HCT116 (cell line): Measurements from ENCODE around the gene DNAH10. TPM values are rescaled to one million over a fixed set of nuclear protein-coding genes. Genes with fewer than 3 reads are reported as not detected.
"Not testable (repeated sequence)": the region's sequence is repeated elsewhere in the genome, so short reads cannot be mapped to it uniquely, and the experiment has no call there.

Experiments
- ATAC-seq: fragments of 200-7000 bp; cut with Tn5 transposase; 2 replicates; pipeline ENCODE4 v1.9.1; 2020; ENCODE audit warnings: mild to moderate bottlenecking, moderate library complexity
- BruUV-seq: library from RNA; stranded (reverse); fragments of 400-500 nt; replicated peaks from 2 replicates; lab custom pipeline; 2021; lab: Mats Ljungman, UMichigan
- CTCF ChIA-PET: fragments of 300-600 bp; sonication (Branson Sonifier 250); formaldehyde crosslinking; loops from one replicate; lab custom pipeline; 2021; ENCODE audit warnings: antibody characterized with exemption; lab: Charles Lee
- POLR2A ChIA-PET: fragments of 300-600, 350-600 bp; sonication (Branson Sonifier 250); formaldehyde crosslinking; loops from one replicate; lab custom pipeline; 2021; ENCODE audit warnings: antibody characterized with exemption; lab: Charles Lee
- RAD21 ChIA-PET, 2 experiments: fragments of 300-600 bp; sonication (Branson Sonifier 250); formaldehyde crosslinking; loops; one replicate each; lab custom pipeline; 2023; ENCODE audit warnings: low total read pairs in 2 of 2; ENCODE audit not compliant: uncharacterized antibody in 2 of 2, unreplicated experiment in 2 of 2, low non-redundant PET in 1 of 2; lab: Charles Lee
- DNase-seq: peaks from one replicate; pipeline ENCODE4 v3.0.0-alpha.2; 2010; ENCODE audit warnings: low read depth, low spot score
- H2AFZ ChIP-seq: fragments of 200-600 bp; shearing (Covaris generic), sonication (generic); 2 replicates; pipeline ENCODE4 v1.6.1; 2017; ENCODE audit warnings: low read depth, mixed run types, mixed read lengths, antibody characterized with exemption, low read length; ENCODE audit not compliant: poor library complexity, severe bottlenecking
- H3K27ac ChIP-seq: 2 replicates; pipeline ENCODE4 v1.5.1; 2012; ENCODE audit warnings: low read depth, low read length
- H3K27me3 ChIP-seq: fragments of 200-600 bp; sonication (generic); 2 replicates; pipeline ENCODE4 v1.6.1; 2016; ENCODE audit warnings: mixed run types, low read length, mixed read lengths; ENCODE audit not compliant: insufficient read depth
- H3K36me3 ChIP-seq, 2 experiments: fragments of 200-500 bp in 1 of 2; fragments of 200-600 bp in 1 of 2; sonication (Bioruptor generic) in 1 of 2; sonication (generic) in 1 of 2; 2 replicates each; pipeline versions ENCODE4 v1.5.1 to v1.6.1; 2014 to 2016; ENCODE audit warnings: low read length in 2 of 2, inconsistent platforms in 1 of 2, mixed read lengths in 1 of 2, mixed run types in 1 of 2; ENCODE audit not compliant: insufficient read depth in 2 of 2, control insufficient read depth in 1 of 2
- H3K4me1 ChIP-seq, 2 experiments: fragments of 200-600 bp in 1 of 2; sonication (generic) in 1 of 2; 2 replicates each; pipeline versions ENCODE4 v1.5.1 to v1.6.1; 2012 to 2017; ENCODE audit warnings: low read length in 2 of 2, inconsistent platforms in 1 of 2, mild to moderate bottlenecking in 1 of 2, mixed read lengths in 1 of 2, mixed run types in 1 of 2, moderate library complexity in 1 of 2; ENCODE audit not compliant: insufficient read depth in 2 of 2, control insufficient read depth in 1 of 2
- H3K4me2 ChIP-seq: fragments of 200-600 bp; sonication (generic); 2 replicates; pipeline ENCODE4 v1.6.1; 2017; ENCODE audit warnings: mixed run types, low read length, mixed read lengths
- H3K4me3 ChIP-seq, 2 experiments: fragments of 200-600 bp in 1 of 2; sonication (generic) in 1 of 2; replicated peaks in 1 of 2; 2 replicates each; pipeline ENCODE4 v1.5.1; 2011 to 2016; ENCODE audit warnings: low read length in 2 of 2, control low read depth in 1 of 2, low read depth in 1 of 2, mild to moderate bottlenecking in 1 of 2, mixed read lengths in 1 of 2, mixed run types in 1 of 2
- H3K79me2 ChIP-seq: fragments of 200-600 bp; sonication (generic); 2 replicates; pipeline ENCODE4 v1.6.1; 2017; ENCODE audit warnings: mild to moderate bottlenecking, mixed run types, low read length, moderate library complexity, mixed read lengths; ENCODE audit not compliant: insufficient read depth
- H3K9ac ChIP-seq: fragments of 200-600 bp; sonication (generic); 2 replicates; pipeline ENCODE4 v1.6.1; 2016; ENCODE audit warnings: low read length, mixed read lengths
- H3K9me2 ChIP-seq: fragments of 200-600 bp; sonication (generic), shearing (Covaris generic); 2 replicates; pipeline ENCODE4 v1.6.1; 2017; ENCODE audit warnings: mixed run types, mild to moderate bottlenecking, moderate library complexity; ENCODE audit not compliant: insufficient read depth
- H3K9me3 ChIP-seq, 2 experiments: fragments of 200-500 bp in 1 of 2; fragments of 200-600 bp in 1 of 2; sonication (Bioruptor generic) in 1 of 2; sonication (generic) in 1 of 2; 2 replicates each; pipeline ENCODE4 v1.6.1; 2014 to 2017; ENCODE audit warnings: low read length in 2 of 2, mixed read lengths in 2 of 2, inconsistent platforms in 1 of 2, low read depth in 1 of 2, mild to moderate bottlenecking in 1 of 2, mixed run types in 1 of 2, moderate library complexity in 1 of 2; ENCODE audit not compliant: control insufficient read depth in 1 of 2, insufficient read depth in 1 of 2
- H4K20me1 ChIP-seq: fragments of 200-600 bp; sonication (generic), shearing (Covaris generic); 2 replicates; pipeline ENCODE4 v1.6.1; 2017; ENCODE audit warnings: mixed run types, mild to moderate bottlenecking, moderate library complexity; ENCODE audit not compliant: insufficient read depth
- POLR2A ChIP-seq: IDR thresholded peaks from 2 replicates; pipeline ENCODE4 v1.7.0; 2011; ENCODE audit warnings: borderline replicate concordance; ENCODE audit not compliant: insufficient read depth, insufficient read length; ENCODE audit errors: extremely low read depth
- intact Hi-C: fragments of 100-400 bp; cut with micrococcal nuclease; formaldehyde crosslinking; loops from 2 replicates; pipeline ENCODE4 v1.10.0; 2022
- total RNA-seq: library from RNA; stranded (reverse); gene quantifications from one replicate; pipeline ENCODE4 v1.2.1, GENCODE V29; 2021; ENCODE audit not compliant: unreplicated experiment

Gene DNAH10
- total RNA-seq, 1 experiment from 2014 or later: 1.3 TPM

DNA sequence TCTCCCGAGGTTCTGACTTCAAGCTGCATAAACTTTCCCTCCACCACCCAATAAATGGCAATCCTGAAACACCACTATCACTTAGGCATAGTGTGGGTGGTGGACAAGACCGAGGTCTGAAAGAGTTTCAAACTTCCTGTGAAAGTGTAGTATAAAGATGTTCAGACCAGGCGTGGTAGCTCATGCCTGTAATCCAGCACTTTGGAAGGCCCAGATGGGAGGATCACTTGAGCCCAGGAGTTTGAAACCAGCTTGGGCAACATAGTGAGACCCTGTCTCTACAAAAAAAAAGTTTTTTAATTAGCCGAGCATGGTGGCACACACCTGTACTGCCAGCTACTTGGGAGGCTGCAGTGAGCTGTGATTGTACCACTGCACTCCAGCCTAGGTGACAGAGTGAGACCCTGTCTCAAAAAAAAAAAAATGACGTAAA is 148.7 kb downstream of the DNAH10 start:
- no peak overlapping the region for H3K4me3 ChIP-seq
- H3K27ac ChIP-seq: no peak overlapping the region
- intact Hi-C loops: no loop called here
- no peaks in the 10 kb centered on the region for H3K36me3 ChIP-seq
- H3K4me2 ChIP-seq: no peak overlapping the region
- no peaks in the 10 kb centered on the region for H4K20me1 ChIP-seq
- ATAC-seq: no peak
- TF ChIP-seq POLR2A: no peak
- TF ChIP-seq, all 23 proteins: peak for 0
- no TSS peak for BruUV-seq
- Histone ChIP-seq H3K27me3 (no peaks in the 10 kb centered on the region), H3K9ac (no peak overlapping the region), H2AFZ (no peak overlapping the region), H3K9me3 (no peaks in the 10 kb centered on the region), H3K9me2 (no peaks in the 10 kb centered on the region), H3K79me2 (no peaks in the 10 kb centered on the region), H3K4me1 (peaks cover 5 to 16% of the 10 kb centered on the region in 2 experiments)
- ChIA-PET CTCF (interaction anchor here (1.3 kb wide), 1 partner anchor 121 kb away, joined by 3 read pairs; no protein-coding TSS in a partner anchor), RAD21 (no interaction called here), POLR2A (no interaction called here)
- no peak for DNase-seq

DNA sequence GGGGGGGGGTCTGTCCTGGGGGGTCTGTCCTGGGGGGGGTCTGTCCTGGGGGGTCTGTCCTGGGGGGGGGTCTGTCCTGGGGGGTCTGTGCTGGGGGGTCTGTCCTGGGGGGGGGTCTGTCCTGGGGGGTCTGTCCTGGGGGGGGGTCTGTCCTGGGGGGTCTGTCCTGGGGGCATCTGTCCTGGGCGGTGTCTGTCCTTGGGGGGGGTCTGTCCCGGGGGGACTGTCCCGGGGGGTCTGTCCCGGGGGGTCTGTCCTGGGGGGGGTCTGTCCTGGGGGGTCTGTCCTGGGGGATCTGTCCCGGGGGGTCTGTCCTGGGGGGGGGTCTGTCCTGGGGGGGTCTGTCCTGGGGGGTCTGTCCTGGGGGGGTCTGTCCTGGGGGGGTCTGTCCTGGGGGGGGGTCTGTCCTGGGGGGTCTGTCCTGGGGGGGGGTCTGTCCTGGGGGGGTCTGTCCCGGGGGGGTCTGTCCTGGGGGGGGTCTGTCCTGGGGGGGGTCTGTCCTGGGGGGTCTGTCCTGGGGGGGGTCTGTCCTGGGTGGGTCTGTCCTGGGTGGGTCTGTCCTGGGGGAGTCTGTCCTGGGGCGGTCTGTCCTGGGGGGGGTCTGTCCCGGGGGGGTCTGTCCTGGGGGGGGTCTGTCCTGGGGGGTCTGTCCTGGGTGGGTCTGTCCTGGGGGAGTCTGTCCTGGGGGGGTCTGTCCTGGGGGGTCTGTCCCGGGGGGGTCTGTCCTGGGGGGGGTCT is 149.7 kb downstream of the DNAH10 start:
- RAD21 ChIA-PET, H3K4me2 ChIP-seq, H2AFZ ChIP-seq, H3K4me3 ChIP-seq, POLR2A ChIA-PET, H3K36me3 ChIP-seq, H3K9me2 ChIP-seq, H4K20me1 ChIP-seq, H3K27me3 ChIP-seq, BruUV-seq, H3K9ac ChIP-seq, H3K27ac ChIP-seq, ATAC-seq, DNase-seq, intact Hi-C loops, H3K9me3 ChIP-seq, H3K79me2 ChIP-seq: not testable (repeated sequence)
- CTCF ChIA-PET: interaction anchor here (1.3 kb wide), 1 partner anchor 120 kb away, joined by 3 read pairs; no protein-coding TSS in a partner anchor
- H3K4me1 ChIP-seq: peaks cover 5 to 23% of the 10 kb centered on the region in 2 experiments; a peak in 3 of 4 replicates
